TTC549 (cell line): ENCODE measurements around the gene TMEM191C.
"Not testable (repeated sequence)": the region's sequence is repeated elsewhere in the genome, so short reads cannot be mapped to it uniquely, and the experiment has no call there.

ENCODE experiments used
- FAIRE-seq: peaks from 2 replicates; lab custom pipeline; 2012; peaks lifted over from hg19 to GRCh38; lab: Jason Lieb, UNC

TMEM191C gene

GRCh38 chr22:21446128-21446826 lies 20.9 kb upstream of the TMEM191C start:
- no peak for FAIRE-seq

- FAIRE-seq, result no peak
Observed at GRCh38 chr22:21446827-21447690, 20.1 kb upstream of the TMEM191C start.

- FAIRE-seq, result no peak
Observed at GRCh38 chr22:21447694-21448402, 19.3 kb upstream of the TMEM191C start.

- no peak for FAIRE-seq
Observed at GRCh38 chr22:21448627-21449416, 18.4 kb upstream of the TMEM191C start.

GRCh38 chr22:21449531-21450319 lies 17.5 kb upstream of the TMEM191C start:
- no peak for FAIRE-seq

- FAIRE-seq, result no peak
Observed at GRCh38 chr22:21450320-21450831, 16.8 kb upstream of the TMEM191C start.

- FAIRE-seq, result no peak
Observed at GRCh38 chr22:21450858-21451353, 16.3 kb upstream of the TMEM191C start.

- no peak for FAIRE-seq
Observed at GRCh38 chr22:21451545-21452520, 15.4 kb upstream of the TMEM191C start.

- FAIRE-seq, result not testable (repeated sequence)
Observed at GRCh38 chr22:21452666-21453065, 14.5 kb upstream of the TMEM191C start.

GRCh38 chr22:21454998-21455333 lies 12.2 kb upstream of the TMEM191C start:
- FAIRE-seq, result not testable (repeated sequence)

- no peak for FAIRE-seq
Observed at GRCh38 chr22:21455334-21456089, 11.7 kb upstream of the TMEM191C start.

- FAIRE-seq, result no peak
Observed at GRCh38 chr22:21457023-21457787, 10.0 kb upstream of the TMEM191C start.

- FAIRE-seq, result not testable (repeated sequence)
Observed at GRCh38 chr22:21462672-21463071, 4.5 kb upstream of the TMEM191C start.

GRCh38 chr22:21468194-21469096 lies 1.3 kb downstream of the TMEM191C start:
- FAIRE-seq, result not testable (repeated sequence)

- not testable (repeated sequence) for FAIRE-seq
Observed at GRCh38 chr22:21469097-21469994, 2.2 kb downstream of the TMEM191C start.

- FAIRE-seq, result not testable (repeated sequence)
Observed at GRCh38 chr22:21472984-21473383, 5.8 kb downstream of the TMEM191C start.
